Transverse colon (tissue), 4 donors: ENCODE measurements around the gene KIFAP3. TPM values are rescaled to one million over a fixed set of nuclear protein-coding genes. Genes with fewer than 3 reads are reported as not detected.

Experiments
- DNase-seq: peaks from one replicate; pipeline ENCODE4 v3.0.0-alpha.2; 2019
- H3K27ac ChIP-seq, 4 donors: fragments of 200-600 bp; sonication (generic); 2 replicates each; pipeline ENCODE4 v1.5.1; 2016 to 2018; ENCODE audit warnings: inconsistent platforms in 4 of 4
- H3K27me3 ChIP-seq: fragments of 200-600 bp; sonication (generic); 2 replicates; pipeline ENCODE4 v1.5.1; 2017; ENCODE audit warnings: inconsistent platforms
- H3K36me3 ChIP-seq, 4 donors: fragments of 200-600 bp; sonication (generic); 2 replicates each; pipeline ENCODE4 v1.5.1; 2017 to 2019; ENCODE audit warnings: inconsistent platforms in 4 of 4
- H3K4me1 ChIP-seq, 4 donors: fragments of 200-600 bp; sonication (generic); 2 replicates each; pipeline ENCODE4 v1.5.1; 2017 to 2020; ENCODE audit warnings: inconsistent platforms in 4 of 4
- H3K4me3 ChIP-seq, 4 donors: fragments of 200-600 bp; sonication (generic); 1 replicate in 1 of 4; 2 replicates in 3 of 4; pipeline versions ENCODE4 v1.5.1 to v1.6.1; 2017 to 2019; ENCODE audit warnings: inconsistent platforms in 4 of 4
- H3K9me3 ChIP-seq, 2 donors: fragments of 200-600 bp; sonication (generic); 2 replicates each; pipeline ENCODE4 v1.5.1; 2017 to 2019; ENCODE audit warnings: inconsistent platforms in 2 of 2
- CTCF ChIP-seq, 5 experiments: fragments of 200-600 bp in 3 of 5; fragments of 450-650 bp in 2 of 5; sonication (generic) in 3 of 5; IDR thresholded peaks; 1 replicate in 2 of 5; 2 replicates in 3 of 5; pipeline ENCODE4 v1.5.1; 2016 to 2017; ENCODE audit warnings: antibody characterized with exemption in 5 of 5, inconsistent platforms in 3 of 5, mild to moderate bottlenecking in 2 of 5, moderate library complexity in 1 of 5
- EP300 ChIP-seq: sonication (generic); formaldehyde crosslinking; IDR thresholded peaks from one replicate; pipeline ENCODE4 v1.6.1; 2017; ENCODE audit warnings: antibody characterized with exemption, low read depth
- POLR2A ChIP-seq: fragments of 450-650 bp; IDR thresholded peaks from one replicate; pipeline ENCODE4 v1.6.1; 2016; ENCODE audit warnings: antibody characterized with exemption, mild to moderate bottlenecking, moderate library complexity
- POLR2AphosphoS5 ChIP-seq, 3 donors: sonication (generic); formaldehyde crosslinking; IDR thresholded peaks; one replicate each; pipeline ENCODE4 v1.6.1; 2016; ENCODE audit warnings: antibody characterized with exemption in 3 of 3
- WGBS, 2 donors: methylation state at CpG; one replicate each; pipeline ENCODE4 v1.1.5; 2018; ENCODE audit warnings: low coverage in 1 of 2; 5-methylcytosine and 5-hydroxymethylcytosine counted together
- in situ Hi-C, 4 donors: fragments of 200-750 bp; cut with MboI; loops; one replicate each; pipeline versions ENCODE4 v1.15.0 to v1.15.1; 2017; ENCODE audit warnings: low sequenced_read_pairs in 3 of 4, low pct_ligation_motif_present in 1 of 4, low pct_unique_long_range_greater_than_20kb in 1 of 4
- intact Hi-C: fragments of 100-400 bp; cut with DNase I; formaldehyde crosslinking; loops from one replicate; pipeline ENCODE4 v1.15.1; 2023; ENCODE audit warnings: low total_unique reads
- total RNA-seq, 4 donors: library from RNA; depleted of rRNA; stranded (reverse); fragments of >200 nt; gene quantifications; one replicate each; pipeline ENCODE4 v1.1.0, GENCODE V29; 2016

The KIFAP3 gene
- total RNA-seq, 4 donors from 2014 or later = 21.7 to 58.9 (median 27.1) TPM

- TF ChIP-seq POLR2AphosphoS5 (IDR thresholded peaks at IDR 0.05) (no peak), POLR2A (no peak), CTCF (IDR thresholded peaks at IDR 0.05) (no peak), EP300 (no peak)
These were observed 183.0 kb downstream of the KIFAP3 start for GRCh38 chr1:169891539-169891885.

GRCh38 chr1:169890761-169891538, 183.5 kb downstream of the KIFAP3 start:
- Histone ChIP-seq H3K4me1 (peaks cover 20 to 31% (median 26%) of the 10 kb centered on the region in 4 donors), H3K9me3 (no peaks in the 10 kb centered on the region), H3K27me3 (no peaks in the 10 kb centered on the region), H3K27ac (peak overlapping the region; percentile 57 to 99 (median 99)), H3K4me3 (no peak overlapping the region), H3K36me3 (peaks cover 0 to 15% (median 5%) of the 10 kb centered on the region in 4 donors)
- peak; percentile 24 for DNase-seq
- in situ Hi-C loops = no loop called here
- TF ChIP-seq POLR2A (no peak), EP300 (no peak), CTCF (IDR thresholded peaks at IDR 0.05) (no peak), POLR2AphosphoS5 (IDR thresholded peaks at IDR 0.05) (no peak)
- intact Hi-C loops = no loop called here
- WGBS, 2 donors = 32 to 37% methylated on average over 5 of the region's 5 CpGs

More at GRCh38 chr1:169891539-169891885, 183.0 kb downstream of the KIFAP3 start:
- Histone ChIP-seq H3K4me3 (no peak overlapping the region), H3K36me3 (peaks cover 0 to 11% (median 4%) of the 10 kb centered on the region in 4 donors), H3K27ac (peak overlapping the region; percentile 57 to 99 (median 99)), H3K9me3 (no peaks in the 10 kb centered on the region), H3K27me3 (no peaks in the 10 kb centered on the region), H3K4me1 (peaks cover 20 to 31% (median 26%) of the 10 kb centered on the region in 4 donors)
- in situ Hi-C loops = no loop called here
- DNase-seq = no peak
- intact Hi-C loops = no loop called here
- WGBS, 2 donors = 29 to 31% methylated on average over 2 of the region's 2 CpGs

- Histone ChIP-seq H3K4me3 (no peak overlapping the region), H3K36me3 (peaks cover 0 to 16% (median 7%) of the 10 kb centered on the region in 4 donors), H3K9me3 (no peaks in the 10 kb centered on the region), H3K27me3 (no peaks in the 10 kb centered on the region), H3K4me1 (peaks cover 20 to 35% (median 29%) of the 10 kb centered on the region in 4 donors), H3K27ac (no peak overlapping the region)
- TF ChIP-seq CTCF (IDR thresholded peaks at IDR 0.05) (no peak), EP300 (no peak), POLR2A (no peak), POLR2AphosphoS5 (IDR thresholded peaks at IDR 0.05) (no peak)
- intact Hi-C loops (no loop called here), in situ Hi-C loops (no loop called here)
- no peak for DNase-seq
- WGBS, 2 donors = 86 to 94% methylated on average over 1 to 2 of the region's 2 CpGs
These were observed 184.6 kb downstream of the KIFAP3 start for GRCh38 chr1:169889871-169890270.

GRCh38 chr1:169886931-169887330, 187.6 kb downstream of the KIFAP3 start:
- H3K9me3 ChIP-seq = no peaks in the 10 kb centered on the region
- in situ Hi-C loops = no loop called here

More at GRCh38 chr1:169886931-169887330, 187.6 kb downstream of the KIFAP3 start:
- H3K36me3 ChIP-seq = peaks cover 0 to 18% (median 8%) of the 10 kb centered on the region in 4 donors
- no peak overlapping the region for H3K27ac ChIP-seq
- no peak overlapping the region for H3K4me3 ChIP-seq
- no peak for DNase-seq
- WGBS, 2 donors = 87 to 95% methylated on average over 2 of the region's 2 CpGs
- intact Hi-C loops = no loop called here
- H3K27me3 ChIP-seq = no peaks in the 10 kb centered on the region
- TF ChIP-seq CTCF (IDR thresholded peaks at IDR 0.05) (no peak), POLR2AphosphoS5 (IDR thresholded peaks at IDR 0.05) (no peak), EP300 (no peak)
- peaks cover 14 to 25% (median 16%) of the 10 kb centered on the region in 4 donors for H3K4me1 ChIP-seq
